Sigmoid colon (tissue), 7 donors: ENCODE results near the gene C10orf105. TPM values are rescaled to one million over a fixed set of nuclear protein-coding genes. Genes with fewer than 3 reads are reported as not detected.

Experiments
- DNase-seq: peaks from one replicate; pipeline ENCODE4 v3.0.0-alpha.2; 2019
- H3K27ac ChIP-seq, 4 donors: fragments of 200-600 bp; sonication (generic); one replicate each; pipeline ENCODE4 v1.5.1; 2016 to 2019; ENCODE audit warnings: mild to moderate bottlenecking in 1 of 4
- H3K27me3 ChIP-seq, 3 donors: fragments of 200-600 bp; sonication (generic); one replicate each; pipeline ENCODE4 v1.5.1; 2019; ENCODE audit warnings: mild to moderate bottlenecking in 1 of 3
- H3K36me3 ChIP-seq, 4 donors: fragments of 200-600 bp; sonication (generic); one replicate each; pipeline ENCODE4 v1.5.1; 2016 to 2019
- H3K4me1 ChIP-seq, 4 donors: fragments of 200-600 bp; sonication (generic); one replicate each; pipeline ENCODE4 v1.5.1; 2017 to 2019
- H3K4me3 ChIP-seq, 4 donors: fragments of 200-600 bp; sonication (generic); one replicate each; pipeline ENCODE4 v1.5.1; 2017 to 2019; ENCODE audit warnings: mild to moderate bottlenecking in 2 of 4, moderate library complexity in 1 of 4
- H3K9me3 ChIP-seq, 4 donors: fragments of 200-600 bp in 3 of 4; sonication (generic) in 3 of 4; one replicate each; pipeline versions ENCODE4 v1.5.1 to v1.6.1; 2013 to 2019
- EP300 ChIP-seq, 4 donors: sonication (generic); formaldehyde crosslinking; IDR thresholded peaks; one replicate each; pipeline ENCODE4 v1.6.1; 2017; ENCODE audit warnings: antibody characterized with exemption in 4 of 4
- POLR2A ChIP-seq, 2 donors: fragments of 450-650 bp; IDR thresholded peaks; one replicate each; pipeline ENCODE4 v1.6.1; 2016; ENCODE audit warnings: antibody characterized with exemption in 2 of 2, mild to moderate bottlenecking in 2 of 2, moderate library complexity in 2 of 2
- POLR2AphosphoS5 ChIP-seq, 4 donors: sonication (generic); formaldehyde crosslinking; IDR thresholded peaks; one replicate each; pipeline ENCODE4 v1.6.1; 2017; ENCODE audit warnings: antibody characterized with exemption in 4 of 4
- WGBS, 2 donors: extraction: QIAGEN DNeasy Blood & Tissue Kit; methylation state at CpG; one replicate each; pipeline ENCODE4 v1.1.7; 2013; 5-methylcytosine and 5-hydroxymethylcytosine counted together
- intact Hi-C: fragments of 100-400 bp; cut with DNase I; formaldehyde crosslinking; loops from one replicate; pipeline ENCODE4 v1.15.1; 2023
- polyA plus RNA-seq, 3 donors: library from polyadenylated mRNA; stranded (reverse); fragments of 200-250 nt; gene quantifications; one replicate each; pipeline ENCODE4 v1.2.3, GENCODE V29; 2013
- total RNA-seq, 4 donors: library from RNA; depleted of rRNA; stranded (reverse); fragments of >200 nt; gene quantifications; one replicate each; pipeline ENCODE4 v1.1.0, GENCODE V29; 2016
- TF ChIP-seq, protein P1 (sequence below), 4 experiments: fragments of 450-650 bp in 3 of 4; fragments of 200-600 bp in 1 of 4; IDR thresholded peaks; one replicate each; pipeline ENCODE4 v1.5.1; 2016 to 2019; ENCODE audit warnings: antibody characterized with exemption in 4 of 4, mild to moderate bottlenecking in 3 of 4, moderate library complexity in 2 of 4
- donor health status: healthy with polysubstance abuse.
- donor health status: Bipolar disorder and iron deficiency.
- donor health status: healthy.

Gene C10orf105
- total and polyA plus RNA-seq, 7 donors: 0.25 to 0.55 TPM; not detected in 5

GRCh38 chr10:71713135-71714030 lies 6.2 kb downstream of the C10orf105 start:
- intact Hi-C loops: loop anchor here (1.0 to 5.0 kb wide), 5 partner anchors 51 to 401 kb away; partner anchors contain the start of genes CDH23 and VSIR
- H3K4me3 ChIP-seq: no peak overlapping the region
- TF ChIP-seq, protein P1, sequence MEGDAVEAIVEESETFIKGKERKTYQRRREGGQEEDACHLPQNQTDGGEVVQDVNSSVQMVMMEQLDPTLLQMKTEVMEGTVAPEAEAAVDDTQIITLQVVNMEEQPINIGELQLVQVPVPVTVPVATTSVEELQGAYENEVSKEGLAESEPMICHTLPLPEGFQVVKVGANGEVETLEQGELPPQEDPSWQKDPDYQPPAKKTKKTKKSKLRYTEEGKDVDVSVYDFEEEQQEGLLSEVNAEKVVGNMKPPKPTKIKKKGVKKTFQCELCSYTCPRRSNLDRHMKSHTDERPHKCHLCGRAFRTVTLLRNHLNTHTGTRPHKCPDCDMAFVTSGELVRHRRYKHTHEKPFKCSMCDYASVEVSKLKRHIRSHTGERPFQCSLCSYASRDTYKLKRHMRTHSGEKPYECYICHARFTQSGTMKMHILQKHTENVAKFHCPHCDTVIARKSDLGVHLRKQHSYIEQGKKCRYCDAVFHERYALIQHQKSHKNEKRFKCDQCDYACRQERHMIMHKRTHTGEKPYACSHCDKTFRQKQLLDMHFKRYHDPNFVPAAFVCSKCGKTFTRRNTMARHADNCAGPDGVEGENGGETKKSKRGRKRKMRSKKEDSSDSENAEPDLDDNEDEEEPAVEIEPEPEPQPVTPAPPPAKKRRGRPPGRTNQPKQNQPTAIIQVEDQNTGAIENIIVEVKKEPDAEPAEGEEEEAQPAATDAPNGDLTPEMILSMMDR (IDR thresholded peaks at IDR 0.05): peak in 1 of 4 experiments; percentile 10
- no peak for TF ChIP-seq POLR2A (IDR thresholded peaks at IDR 0.05)
- no peak for TF ChIP-seq EP300 (IDR thresholded peaks at IDR 0.05)
- peak; percentile 43 to 72 (median 59) for TF ChIP-seq POLR2AphosphoS5 (IDR thresholded peaks at IDR 0.05)
- H3K27ac ChIP-seq: peak overlapping the region; percentile 87 to 90 (median 87)
- peak; percentile 96 for DNase-seq
- no peaks in the 10 kb centered on the region for H3K36me3 ChIP-seq
- peaks cover 0 to 53% (median 38%) of the 10 kb centered on the region in 4 donors for H3K4me1 ChIP-seq
- no peaks in the 10 kb centered on the region for H3K27me3 ChIP-seq
- 51 to 70% methylated on average over 12 of the region's 12 CpGs for WGBS, 2 donors
- H3K9me3 ChIP-seq: no peaks in the 10 kb centered on the region

DNA sequence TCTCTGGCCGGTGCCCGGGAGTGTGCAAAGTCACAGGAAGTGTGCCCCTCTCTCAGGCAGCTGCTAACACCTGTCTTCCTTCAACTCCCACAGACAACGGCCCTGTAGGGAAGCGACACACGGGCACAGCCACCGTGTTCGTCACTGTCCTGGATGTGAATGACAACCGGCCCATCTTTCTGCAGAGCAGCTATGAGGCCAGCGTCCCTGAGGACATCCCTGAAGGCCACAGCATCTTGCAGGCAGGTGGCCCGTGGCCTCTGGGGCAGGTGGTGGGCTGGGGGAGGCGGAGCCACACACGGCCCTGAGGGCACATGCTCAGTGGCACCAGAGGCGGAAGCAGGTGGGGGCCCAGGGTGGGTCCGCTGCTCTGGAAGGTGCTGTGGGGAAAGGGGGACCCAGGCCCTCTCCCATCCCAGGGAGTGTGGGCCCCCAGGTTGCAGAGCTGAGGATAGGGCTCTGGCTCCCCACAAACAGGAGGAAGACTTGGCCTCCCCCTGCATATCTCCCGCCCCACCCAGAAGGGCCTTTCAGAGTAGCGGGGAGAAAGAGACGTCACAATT lies 6.9 kb downstream of the C10orf105 start:
- peaks cover 0 to 49% (median 38%) of the 10 kb centered on the region in 4 donors for H3K4me1 ChIP-seq

DNA sequence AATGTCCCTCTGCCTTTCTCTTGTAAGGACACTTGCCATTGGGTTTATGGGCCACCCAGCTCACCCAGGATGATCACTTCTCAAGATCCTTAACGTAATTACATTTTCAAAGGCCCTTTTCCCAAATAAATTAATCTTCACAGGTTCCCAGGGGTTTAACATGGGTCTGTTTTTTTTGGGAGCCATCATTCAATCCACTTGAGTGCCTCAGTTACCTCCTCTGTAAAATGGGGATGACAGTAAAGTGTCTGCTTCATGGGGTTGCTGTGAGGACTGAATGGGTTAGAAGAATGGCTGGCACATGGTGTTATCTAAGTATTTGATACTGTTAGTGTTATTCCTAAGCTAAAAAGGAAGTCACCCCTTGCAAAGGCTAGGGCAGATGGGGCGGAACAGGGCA lies 7.4 kb downstream of the C10orf105 start:
- intact Hi-C loops: loop anchor here (2.0 to 5.0 kb wide), 4 partner anchors 53 to 399 kb away; partner anchors contain the start of gene CDH23
- Histone ChIP-seq H3K4me3 (no peak overlapping the region), H3K27me3 (no peaks in the 10 kb centered on the region), H3K9me3 (no peaks in the 10 kb centered on the region), H3K27ac (peak overlapping the region; percentile 87 to 90 (median 87)), H3K36me3 (no peaks in the 10 kb centered on the region), H3K4me1 (peaks cover 0 to 45% (median 38%) of the 10 kb centered on the region in 4 donors)
- DNase-seq: no peak
- WGBS, 2 donors: 82 to 95% methylated on average over 2 of the region's 2 CpGs
- TF ChIP-seq, protein P1 (IDR thresholded peaks at IDR 0.05): no peak
- TF ChIP-seq POLR2A (IDR thresholded peaks at IDR 0.05) (no peak), EP300 (IDR thresholded peaks at IDR 0.05) (no peak), POLR2AphosphoS5 (IDR thresholded peaks at IDR 0.05) (no peak)

More for the DNA sequence above, 6.9 kb downstream of the C10orf105 start:
- Histone ChIP-seq H3K27me3 (no peaks in the 10 kb centered on the region), H3K36me3 (no peaks in the 10 kb centered on the region), H3K4me3 (no peak overlapping the region), H3K9me3 (no peaks in the 10 kb centered on the region), H3K27ac (peak overlapping the region; percentile 87 to 90 (median 87))
- 65 to 87% methylated on average over 17 of the region's 17 CpGs for WGBS, 2 donors
- DNase-seq: no peak
- intact Hi-C loops: loop anchor here (1.0 to 5.0 kb wide), 5 partner anchors 52 to 400 kb away; partner anchors contain the start of genes CDH23 and VSIR
- TF ChIP-seq EP300 (IDR thresholded peaks at IDR 0.05): no peak
- TF ChIP-seq POLR2AphosphoS5 (IDR thresholded peaks at IDR 0.05): no peak
- TF ChIP-seq, protein P1 (IDR thresholded peaks at IDR 0.05): no peak
- TF ChIP-seq POLR2A (IDR thresholded peaks at IDR 0.05): no peak

- no peaks in the 10 kb centered on the region for H3K9me3 ChIP-seq
- peaks cover 0 to 40% (median 37%) of the 10 kb centered on the region in 4 donors for H3K4me1 ChIP-seq
- no peaks in the 10 kb centered on the region for H3K27me3 ChIP-seq
- TF ChIP-seq POLR2A (IDR thresholded peaks at IDR 0.05) (no peak), POLR2AphosphoS5 (IDR thresholded peaks at IDR 0.05) (no peak), EP300 (IDR thresholded peaks at IDR 0.05) (no peak)
- TF ChIP-seq, protein P1 (IDR thresholded peaks at IDR 0.05): no peak
- intact Hi-C loops: loop anchor here (5.0 kb wide), 2 partner anchors 314 to 334 kb away; partner anchors contain the start of gene CDH23
- H3K4me3 ChIP-seq: no peak overlapping the region
- no peak for DNase-seq
- H3K36me3 ChIP-seq: no peaks in the 10 kb centered on the region
- 89 to 90% methylated on average over 6 of the region's 6 CpGs for WGBS, 2 donors
- H3K27ac ChIP-seq: peak overlapping the region in 1 of 4 donors; percentile 87
These were observed 8.4 kb downstream of the C10orf105 start for GRCh38 chr10:71711052-71711623.
